Body of pancreas (tissue), 4 donors: ENCODE results near the gene COX14. TPM values are rescaled to one million over a fixed set of nuclear protein-coding genes. Genes with fewer than 3 reads are reported as not detected.
A peak's percentile ranks its signal among the peaks of the same experiment; 100 is the strongest.

ENCODE experiments used
- ATAC-seq: fragments of 150-250 bp; one replicate; pipeline ENCODE4 v1.9.1; 2016
- DNase-seq, 4 donors: peaks; one replicate each; pipeline ENCODE4 v3.0.0-alpha.2; 2019
- H3K27ac ChIP-seq, 4 donors: fragments of 200-600 bp; sonication (generic); 1 replicate in 3 of 4; 2 replicates in 1 of 4; pipeline versions ENCODE4 v1.5.1 to v1.6.1; 2016 to 2019; ENCODE audit warnings: mild to moderate bottlenecking in 1 of 4, mixed read lengths in 1 of 4, moderate library complexity in 1 of 4
- H3K27me3 ChIP-seq, 2 donors: fragments of 200-600 bp; sonication (generic); one replicate each; pipeline ENCODE4 v1.6.0; 2016; ENCODE audit warnings: mild to moderate bottlenecking in 1 of 2
- H3K36me3 ChIP-seq, 2 donors: fragments of 200-600 bp; sonication (generic); replicated peaks in 1 of 2; 2 replicates each; pipeline ENCODE4 v1.5.1; 2016; ENCODE audit warnings: low read depth in 2 of 2; ENCODE audit not compliant: insufficient read depth in 1 of 2
- H3K4me1 ChIP-seq: fragments of 200-600 bp; sonication (generic); one replicate; pipeline ENCODE4 v1.6.0; 2016
- H3K4me3 ChIP-seq, 2 donors: fragments of 200-600 bp; sonication (generic); 1 replicate in 1 of 2; 2 replicates in 1 of 2; pipeline ENCODE4 v1.5.1; 2016 to 2019
- H3K9me3 ChIP-seq, 3 donors: fragments of 200-600 bp; sonication (generic); 1 replicate in 2 of 3; 2 replicates in 1 of 3; pipeline ENCODE4 v1.5.1; 2016
- CTCF ChIP-seq, 7 experiments: fragments of 450-650 bp in 4 of 7; fragments of 200-600 bp in 3 of 7; sonication (generic) in 3 of 7; IDR thresholded peaks; one replicate each; pipeline ENCODE4 v1.5.1; 2016 to 2019; ENCODE audit warnings: antibody characterized with exemption in 7 of 7
- POLR2A ChIP-seq, 3 donors: fragments of 450-650 bp; IDR thresholded peaks; one replicate each; pipeline ENCODE4 v1.6.1; 2016; ENCODE audit warnings: antibody characterized with exemption in 3 of 3, mild to moderate bottlenecking in 2 of 3
- WGBS, 2 donors: methylation state at CpG; one replicate each; pipeline ENCODE4 v1.1.5; 2017; 5-methylcytosine and 5-hydroxymethylcytosine counted together
- intact Hi-C: fragments of 100-400 bp; cut with DNase I; formaldehyde crosslinking; loops from one replicate; pipeline ENCODE4 v1.15.1; 2023
- total RNA-seq, 2 donors: library from RNA; depleted of rRNA; stranded (reverse); fragments of >200 nt; gene quantifications; one replicate each; pipeline ENCODE4 v1.1.0, GENCODE V29; 2016

The COX14 gene
- total RNA-seq, 2 donors from 2014 or later = 14.5 to 47.8 TPM

DNA sequence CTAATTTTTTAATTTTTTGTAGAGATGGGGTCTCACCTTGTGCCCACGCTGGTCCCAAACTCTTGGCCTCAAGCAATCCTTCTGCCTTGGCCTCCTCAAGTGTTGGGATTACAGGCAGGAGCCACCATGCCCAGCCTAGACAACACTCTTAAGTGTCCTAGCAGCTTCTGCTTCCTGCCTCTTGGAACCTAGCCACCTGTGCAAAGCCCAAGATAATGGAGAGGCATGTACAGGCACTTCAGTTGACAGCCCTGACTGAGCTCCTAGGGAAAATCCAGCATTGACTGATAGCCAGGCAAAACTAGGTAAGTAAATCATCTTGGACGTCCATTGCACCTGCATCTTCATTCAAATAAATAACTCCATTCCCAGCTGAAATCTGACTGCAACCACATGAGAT lies 15.5 kb downstream of the COX14 start:
- H3K4me3 ChIP-seq = no peak overlapping the region
- DNase-seq (no peak), ATAC-seq (no peak)
- no peak for TF ChIP-seq POLR2A (IDR thresholded peaks at IDR 0.05)
- TF ChIP-seq CTCF (IDR thresholded peaks at IDR 0.05) = no peak
- H3K9me3 ChIP-seq = no peaks in the 10 kb centered on the region
- WGBS, 2 donors = 56 to 59% methylated on average over 2 of the region's 2 CpGs
- peaks cover 0 to 10% of the 10 kb centered on the region in 2 donors for H3K36me3 ChIP-seq
- no peaks in the 10 kb centered on the region for H3K4me1 ChIP-seq
- intact Hi-C loops = no loop called here
- H3K27me3 ChIP-seq = no peaks in the 10 kb centered on the region
- no peak overlapping the region for H3K27ac ChIP-seq

GRCh38 chr12:50129290-50129689 lies 17.3 kb downstream of the COX14 start:
- Histone ChIP-seq H3K27ac (no peak overlapping the region), H3K9me3 (no peaks in the 10 kb centered on the region), H3K4me3 (no peak overlapping the region), H3K4me1 (no peaks in the 10 kb centered on the region), H3K36me3 (peaks cover 0 to 10% of the 10 kb centered on the region in 2 donors), H3K27me3 (no peaks in the 10 kb centered on the region)
- DNase-seq (no peak), ATAC-seq (no peak)
- WGBS, 2 donors = 77 to 89% methylated on average over 4 of the region's 4 CpGs
- intact Hi-C loops = no loop called here
- no peak for TF ChIP-seq CTCF (IDR thresholded peaks at IDR 0.05)
- no peak for TF ChIP-seq POLR2A (IDR thresholded peaks at IDR 0.05)

GRCh38 chr12:50132505-50133135 lies 20.6 kb downstream of the COX14 start:
- no peak for TF ChIP-seq POLR2A (IDR thresholded peaks at IDR 0.05)
- TF ChIP-seq CTCF (IDR thresholded peaks at IDR 0.05) = peak in 5 of 7 experiments; percentile 24 to 70 (median 47)
- DNase-seq = no peak
- H3K36me3 ChIP-seq = peaks cover 0 to 11% of the 10 kb centered on the region in 2 donors

DNA sequence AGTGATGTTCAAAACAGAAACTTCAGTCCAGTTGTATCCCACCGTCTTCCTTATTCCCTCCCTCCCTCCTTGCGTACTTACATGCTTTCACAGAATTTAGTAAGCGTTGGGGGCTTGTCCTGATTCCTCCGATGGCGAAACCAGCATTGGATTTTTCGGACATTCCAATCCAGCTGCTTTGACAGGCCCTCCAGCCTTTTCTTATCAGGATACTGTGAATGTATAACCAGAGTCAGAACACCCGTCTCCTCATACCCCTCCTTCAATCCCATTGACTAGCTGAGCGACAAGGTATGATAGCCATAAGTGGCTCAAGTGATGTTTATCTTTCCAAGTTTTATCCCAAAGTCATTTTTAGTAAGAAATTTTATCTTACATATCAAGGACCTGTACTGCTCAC lies 31.0 kb downstream of the COX14 start:
- TF ChIP-seq POLR2A (IDR thresholded peaks at IDR 0.05) (no peak), CTCF (IDR thresholded peaks at IDR 0.05) (no peak)
- peaks cover 3% of the 10 kb centered on the region for H3K4me1 ChIP-seq
- peaks cover 0 to 2% of the 10 kb centered on the region in 2 donors for H3K36me3 ChIP-seq
- 60 to 69% methylated on average over 8 of the region's 8 CpGs for WGBS, 2 donors
- ATAC-seq (peak; percentile 45), DNase-seq (no peak)
- H3K27ac ChIP-seq = peak overlapping the region in 2 of 4 donors; percentile 6 to 24
- no peak overlapping the region for H3K4me3 ChIP-seq
- no peaks in the 10 kb centered on the region for H3K9me3 ChIP-seq
- intact Hi-C loops = no loop called here
- no peaks in the 10 kb centered on the region for H3K27me3 ChIP-seq

More at GRCh38 chr12:50132505-50133135, 20.6 kb downstream of the COX14 start:
- Histone ChIP-seq H3K27me3 (no peaks in the 10 kb centered on the region), H3K4me1 (no peaks in the 10 kb centered on the region), H3K9me3 (no peaks in the 10 kb centered on the region), H3K4me3 (no peak overlapping the region), H3K27ac (no peak overlapping the region)
- ATAC-seq = peak; percentile 42
- 52 to 72% methylated on average over 2 of the region's 2 CpGs for WGBS, 2 donors
- intact Hi-C loops = no loop called here

DNA sequence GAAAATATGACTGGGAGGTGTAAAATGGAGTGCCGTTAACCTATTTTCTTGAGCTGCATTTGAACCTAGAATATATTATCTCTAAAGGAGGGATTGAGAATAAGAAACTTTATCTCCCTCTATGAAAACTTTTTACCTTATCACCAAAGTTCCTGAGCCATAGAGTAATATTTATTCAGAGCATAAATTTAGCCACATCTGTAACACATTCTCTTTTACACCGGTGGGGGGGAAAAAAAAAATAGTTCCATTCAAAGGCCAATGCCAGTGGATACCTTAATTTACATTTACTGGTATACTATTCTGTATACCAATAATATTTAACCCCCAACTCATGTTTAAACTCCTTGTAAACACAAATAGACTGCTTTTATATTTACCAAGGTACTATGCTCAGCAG lies 33.4 kb downstream of the COX14 start:
- no peak for ATAC-seq
- DNase-seq = no peak
- no peak for TF ChIP-seq CTCF (IDR thresholded peaks at IDR 0.05)
- TF ChIP-seq POLR2A (IDR thresholded peaks at IDR 0.05) = no peak
- Histone ChIP-seq H3K36me3 (peaks cover 0 to 2% of the 10 kb centered on the region in 2 donors), H3K27ac (no peak overlapping the region), H3K9me3 (no peaks in the 10 kb centered on the region), H3K4me3 (no peak overlapping the region), H3K4me1 (peaks cover 3% of the 10 kb centered on the region), H3K27me3 (no peaks in the 10 kb centered on the region)
- intact Hi-C loops = no loop called here
- 39 to 53% methylated on average over 2 of the region's 2 CpGs for WGBS, 2 donors
